ENCODE measurements around the gene NBL1. TPM values are rescaled to one million over a fixed set of nuclear protein-coding genes. Genes with fewer than 3 reads are reported as not detected.

The NBL1 gene
- total and polyA plus RNA-seq, 10 of the 15 experiments (the other 5 are each of a cell fraction or from before 2014, with no cell fraction given): 0.13 to 2.4 (median 0.81) TPM; not detected in 1

DNA sequence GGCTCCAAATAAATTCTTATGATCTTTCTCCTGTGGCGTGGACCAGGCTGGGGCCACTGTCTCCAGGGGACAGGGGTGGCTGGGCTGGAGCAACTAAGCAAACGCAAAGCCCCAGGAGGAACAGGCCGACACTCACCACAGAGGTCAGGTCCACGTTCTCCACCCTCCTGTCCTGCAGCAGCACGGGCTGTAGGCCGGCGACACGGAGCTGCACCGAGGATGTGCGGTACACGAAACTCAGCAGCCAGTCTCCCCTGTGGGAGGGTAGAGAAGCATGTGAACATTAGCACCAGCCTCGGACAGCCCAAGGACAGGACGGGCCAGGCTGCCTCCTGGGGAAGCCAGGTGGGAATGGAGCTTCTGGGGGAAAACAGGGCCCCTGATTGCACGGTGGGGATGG, 50.2 kb downstream of the NBL1 start:
- Histone ChIP-seq H3K4me2 (ENCODE audit: control insufficient read depth, insufficient read depth) (no peak overlapping the region), H2AFZ (ENCODE audit: control insufficient read depth, low read depth, low read length) (no peak overlapping the region), H3K27me3 (replicated peaks in 1 of 2; ENCODE audit: control insufficient read depth in 2 of 2, insufficient read depth in 2 of 2, low read length in 1 of 2) (no peaks in the 10 kb centered on the region), H4K20me1 (ENCODE audit: control insufficient read depth, insufficient read depth) (no peaks in the 10 kb centered on the region), H3K9me3 (replicated peaks; ENCODE audit: control insufficient read depth, insufficient read depth, low read length) (peaks cover 19% of the 10 kb centered on the region; the same call in 2 of the 3 replicates), H3K36me3 (ENCODE audit: control insufficient read depth in 2 of 2, insufficient read depth in 2 of 2, low read length in 1 of 2) (peaks cover 3 to 5% of the 10 kb centered on the region in 2 experiments; a peak in 2 of 4 replicates), H3K4me1 (ENCODE audit: control insufficient read depth, insufficient read depth, low read length) (peaks cover 3% of the 10 kb centered on the region), H3K27ac (ENCODE audit: control insufficient read depth, insufficient read depth) (no peak overlapping the region), H3K4me3 (no peak overlapping the region), H3K9ac (ENCODE audit: control insufficient read depth, insufficient read depth, low read length) (no peak overlapping the region), H3K79me2 (ENCODE audit: control insufficient read depth, insufficient read depth, low read length) (no peaks in the 10 kb centered on the region)
- no peak for DNase-seq (ENCODE audit: low read depth, low spot score)
- no peak for TF ChIP-seq CBX3 (IDR thresholded peaks at IDR 0.05; ENCODE audit: borderline replicate concordance, low read depth)
- no peak for TF ChIP-seq SREBF2 (IDR thresholded peaks at IDR 0.05; ENCODE audit: low read length)
- no peak for TF ChIP-seq E2F4 (IDR thresholded peaks at IDR 0.05; ENCODE audit: low read depth, low read length)
- no peak for TF ChIP-seq CBX5 (IDR thresholded peaks at IDR 0.05; ENCODE audit: low read depth)
- no peak for TF ChIP-seq LARP7 (IDR thresholded peaks at IDR 0.05)
- TF ChIP-seq TCF3 (IDR thresholded peaks at IDR 0.05; ENCODE audit: borderline replicate concordance, insufficient read depth, low read depth, low read length): no peak
- no peak for TF ChIP-seq MYB (IDR thresholded peaks at IDR 0.05; ENCODE audit: borderline replicate concordance, low read depth, low read length)
- no peak for TF ChIP-seq BMI1 (IDR thresholded peaks at IDR 0.05; ENCODE audit: borderline replicate concordance)
- TF ChIP-seq E4F1 (IDR thresholded peaks at IDR 0.05; ENCODE audit: borderline replicate concordance, partially characterized antibody): no peak
- no peak for TF ChIP-seq NKRF (conservative IDR thresholded peaks at IDR 0.05)
- TF ChIP-seq CEBPB (IDR thresholded peaks at IDR 0.05; ENCODE audit: borderline replicate concordance in 1 of 2, low read depth in 2 of 2, low read length in 2 of 2): no peak
- TF ChIP-seq ZNF207 (IDR thresholded peaks at IDR 0.05; ENCODE audit: borderline replicate concordance): no peak
- no peak for TF ChIP-seq EZH2 (IDR thresholded peaks at IDR 0.05; ENCODE audit: borderline replicate concordance, control insufficient read depth, low read depth, low read length)
- RAD21 ChIA-PET (ENCODE audit: unreplicated experiment): no interaction called here
- 89% methylated on average over 14 of the region's 14 CpGs for WGBS (ENCODE audit: insufficient coverage, insufficient replicate concordance, low lambda C conversion rate, missing lambda C conversion rate)
- POLR2A ChIA-PET: no interaction called here
- in situ Hi-C loops (cut with MboI) (no loop called here), intact Hi-C loops (cut with micrococcal nuclease; ENCODE audit: unreplicated experiment) (no loop called here)
- CTCF ChIA-PET: interaction anchor here (0.8 to 1.0 kb wide), 2 partner anchors 10 to 11 kb away, joined by 3 to 5 read pairs; no protein-coding TSS in a partner anchor
- FAIRE-seq: no peak
- SMC1A ChIA-PET (ENCODE audit: uncharacterized antibody, unreplicated experiment): interaction anchor here (1.1 kb wide), 1 partner anchor 9 kb away, joined by 3 read pairs; no protein-coding TSS in a partner anchor
- ATAC-seq: no peak
- no TSS peak for BruUV-seq (replicated peaks)

Measured in GM12878 (cell line).